ENCODE measurements around the gene RNF26.

DNA sequence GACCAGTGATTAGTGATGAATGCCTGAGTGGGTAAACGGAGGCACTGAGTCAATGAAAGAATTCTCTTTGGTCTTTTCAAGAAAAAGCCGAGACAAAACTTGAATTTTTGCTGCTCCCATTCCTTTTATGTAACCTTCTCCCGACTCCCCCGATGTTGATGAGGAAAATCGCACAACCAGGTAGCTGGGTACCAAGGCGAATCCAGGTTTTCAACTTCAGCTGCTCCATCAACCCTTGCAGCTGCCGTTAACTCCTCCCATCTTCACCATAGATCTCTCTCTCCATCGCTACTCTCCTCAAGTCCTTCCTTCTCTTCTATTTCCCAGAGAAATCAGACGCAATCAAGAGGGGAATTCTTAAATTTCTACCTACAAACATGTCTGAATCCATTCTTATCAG, 47.8 kb downstream of the RNF26 start:
- TF ChIP-seq, protein P1, sequence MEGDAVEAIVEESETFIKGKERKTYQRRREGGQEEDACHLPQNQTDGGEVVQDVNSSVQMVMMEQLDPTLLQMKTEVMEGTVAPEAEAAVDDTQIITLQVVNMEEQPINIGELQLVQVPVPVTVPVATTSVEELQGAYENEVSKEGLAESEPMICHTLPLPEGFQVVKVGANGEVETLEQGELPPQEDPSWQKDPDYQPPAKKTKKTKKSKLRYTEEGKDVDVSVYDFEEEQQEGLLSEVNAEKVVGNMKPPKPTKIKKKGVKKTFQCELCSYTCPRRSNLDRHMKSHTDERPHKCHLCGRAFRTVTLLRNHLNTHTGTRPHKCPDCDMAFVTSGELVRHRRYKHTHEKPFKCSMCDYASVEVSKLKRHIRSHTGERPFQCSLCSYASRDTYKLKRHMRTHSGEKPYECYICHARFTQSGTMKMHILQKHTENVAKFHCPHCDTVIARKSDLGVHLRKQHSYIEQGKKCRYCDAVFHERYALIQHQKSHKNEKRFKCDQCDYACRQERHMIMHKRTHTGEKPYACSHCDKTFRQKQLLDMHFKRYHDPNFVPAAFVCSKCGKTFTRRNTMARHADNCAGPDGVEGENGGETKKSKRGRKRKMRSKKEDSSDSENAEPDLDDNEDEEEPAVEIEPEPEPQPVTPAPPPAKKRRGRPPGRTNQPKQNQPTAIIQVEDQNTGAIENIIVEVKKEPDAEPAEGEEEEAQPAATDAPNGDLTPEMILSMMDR (conservative IDR thresholded peaks at IDR 0.05 in 1 of 2, IDR thresholded peaks at IDR 0.05 in 1 of 2; ENCODE audit: extremely low read depth in 1 of 2, insufficient read depth in 1 of 2, low read depth in 1 of 2, low read length in 2 of 2) = no peak
- TF ChIP-seq EZH2 (IDR thresholded peaks at IDR 0.05; ENCODE audit: borderline replicate concordance, low read length) = no peak
